ENCODE data around the gene FAM107B.
"Not testable (repeated sequence)": the region's sequence is repeated elsewhere in the genome, so short reads cannot be mapped to it uniquely, and the experiment has no call there.

Gene FAM107B

DNA sequence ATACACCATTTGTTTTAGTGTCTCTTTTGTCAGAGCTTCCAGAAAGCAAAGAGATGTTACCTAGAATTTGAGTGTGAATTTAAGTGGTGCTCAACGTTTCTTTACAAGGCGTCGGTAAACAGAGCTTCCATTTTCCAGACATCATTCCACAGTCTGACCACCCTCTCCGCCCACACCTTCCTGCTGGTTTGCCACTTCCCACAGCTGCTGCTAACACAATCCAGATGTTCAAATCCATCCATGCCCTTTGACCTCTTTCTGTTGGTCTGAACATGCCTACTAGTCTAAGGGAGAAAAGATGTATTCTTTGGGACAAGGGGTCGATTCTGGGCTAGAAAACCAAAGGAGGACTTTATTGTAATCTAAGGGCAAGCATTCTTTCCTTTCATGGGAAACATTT, 86.1 kb downstream of the FAM107B start:
- no peak for DNase-seq

DNA sequence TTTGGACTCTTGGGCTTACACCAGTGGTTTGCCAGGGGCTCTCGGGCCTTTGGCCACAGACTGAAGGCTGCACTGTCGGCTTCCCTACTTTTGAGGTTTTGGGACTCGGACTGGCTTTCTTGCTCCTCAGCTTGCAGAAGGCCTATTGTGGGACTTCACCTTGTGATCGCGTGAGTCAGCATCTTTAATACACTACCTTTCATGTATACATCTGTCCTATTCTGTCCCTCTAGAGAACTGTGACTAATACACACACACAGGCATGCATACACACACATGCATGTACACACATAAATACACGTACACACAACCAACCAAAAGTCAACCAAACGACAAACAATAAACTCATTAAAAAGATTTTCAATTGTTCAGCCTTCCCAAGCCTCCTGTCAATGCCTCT, 86.5 kb downstream of the FAM107B start:
- DNase-seq, result not testable (repeated sequence)

DNA sequence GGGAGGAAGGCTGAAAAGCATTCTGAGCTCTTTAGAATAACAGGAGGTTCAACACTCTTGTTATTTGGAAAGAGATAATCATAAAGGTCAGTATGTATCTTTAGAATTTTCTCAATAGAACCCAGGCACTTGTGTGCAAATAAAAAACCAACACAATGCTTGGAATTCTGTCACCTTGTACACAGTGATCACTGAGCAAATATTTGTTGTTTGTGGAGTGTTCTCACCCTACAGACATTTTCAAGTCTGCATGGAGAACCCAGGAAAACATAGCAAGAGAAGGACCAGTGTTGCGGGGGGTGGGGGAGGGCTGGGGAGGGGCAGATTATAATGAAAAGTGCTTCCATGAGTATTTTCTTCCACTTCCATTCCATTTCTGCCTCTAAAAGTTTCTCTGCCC, 87.4 kb downstream of the FAM107B start:
- DNase-seq, result no peak

DNA sequence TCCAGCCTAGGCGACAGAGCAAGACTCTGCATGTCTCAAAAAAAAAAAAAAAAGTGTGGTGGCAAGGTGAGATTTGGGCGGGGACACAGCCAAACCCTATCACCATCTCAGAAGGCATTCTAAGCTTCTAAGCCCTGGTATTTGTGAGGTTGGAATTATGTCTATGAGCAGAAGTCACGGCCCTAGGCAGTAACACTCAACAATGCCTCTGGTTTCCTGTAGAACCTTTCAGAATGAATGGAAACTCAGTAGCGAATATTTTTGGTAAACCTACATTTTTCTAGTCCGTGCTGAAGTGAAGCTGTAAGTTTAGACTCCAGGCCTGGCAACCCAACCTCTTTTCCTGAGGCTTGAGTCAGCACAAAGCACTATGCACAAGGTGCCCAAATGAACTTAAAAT, 88.3 kb downstream of the FAM107B start:
- no peak for DNase-seq

DNA sequence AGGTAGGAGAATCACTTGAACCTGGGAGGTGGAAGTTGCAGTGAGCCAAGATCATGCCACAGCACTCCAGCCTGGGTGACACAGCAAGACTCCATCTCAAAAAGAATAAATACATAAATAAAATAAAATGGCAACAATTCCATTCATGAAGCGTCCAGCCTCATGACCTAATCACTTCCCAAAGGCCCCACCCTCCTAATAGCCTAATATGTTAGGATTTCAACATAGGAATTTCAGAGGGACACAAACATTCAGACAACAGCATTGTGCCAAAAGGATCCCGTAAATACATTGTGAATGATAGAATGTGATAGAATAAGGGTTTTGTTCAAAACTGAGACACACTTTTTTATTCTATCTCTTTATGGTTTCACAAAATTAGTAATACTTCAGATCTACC, 90.3 kb downstream of the FAM107B start:
- no peak for DNase-seq

DNA sequence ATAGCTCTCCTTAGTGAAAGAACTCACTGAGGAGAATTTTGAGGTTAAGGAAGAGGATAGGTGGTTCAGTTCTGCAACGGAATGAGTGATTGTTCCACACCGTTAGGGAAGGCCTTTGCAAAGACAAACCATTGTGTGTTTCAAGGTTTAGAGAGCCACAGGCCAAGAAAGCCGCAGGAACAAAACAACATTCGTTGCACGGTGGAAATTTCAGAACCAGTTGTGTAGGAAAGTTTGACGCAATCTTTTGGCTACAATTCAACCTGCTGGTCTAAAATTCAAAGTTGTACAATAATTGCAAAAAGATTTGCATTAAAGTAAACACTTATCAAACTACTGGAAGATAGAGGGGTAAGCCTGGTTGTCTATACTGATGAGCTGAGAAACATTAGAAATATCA, 91.4 kb downstream of the FAM107B start:
- DNase-seq, result no peak

DNA sequence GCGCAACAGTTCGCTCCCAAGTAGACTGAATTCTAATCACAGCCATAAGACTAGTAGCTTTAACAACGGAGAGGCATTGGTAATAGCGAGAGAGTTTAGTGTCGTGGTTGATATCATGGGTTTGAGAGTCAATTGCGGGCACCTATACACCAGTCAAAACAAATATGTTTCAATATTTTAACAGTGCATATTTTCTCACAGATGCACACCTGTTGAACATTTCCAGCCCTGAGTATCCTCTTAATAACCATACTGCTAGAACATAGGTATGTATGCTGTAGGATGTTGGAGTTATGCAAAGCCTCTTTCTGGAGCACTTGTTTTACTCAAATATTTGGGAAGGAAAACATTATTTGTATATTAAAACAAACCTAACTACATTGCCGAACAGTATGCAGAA, 92.9 kb downstream of the FAM107B start:
- no peak for DNase-seq

DNA sequence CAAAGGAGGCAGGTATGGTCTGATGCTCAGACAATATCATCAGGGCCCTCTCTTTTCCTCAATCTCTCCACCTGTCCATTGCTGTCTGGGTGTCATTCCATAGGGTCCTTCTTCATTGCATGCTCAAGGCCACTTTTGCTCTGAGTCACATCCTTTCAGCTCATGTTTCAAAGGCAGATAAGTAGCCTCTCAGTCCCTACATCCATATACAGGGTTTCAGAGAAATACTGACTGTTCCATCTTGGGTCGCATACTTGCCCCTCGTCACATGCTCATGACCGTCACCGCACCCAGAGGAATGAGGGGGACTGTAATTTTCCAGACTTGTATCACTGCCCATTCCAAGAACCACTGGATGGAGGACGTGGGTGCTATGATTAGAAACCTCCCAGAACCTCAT, 93.4 kb downstream of the FAM107B start:
- DNase-seq, result no peak

DNA sequence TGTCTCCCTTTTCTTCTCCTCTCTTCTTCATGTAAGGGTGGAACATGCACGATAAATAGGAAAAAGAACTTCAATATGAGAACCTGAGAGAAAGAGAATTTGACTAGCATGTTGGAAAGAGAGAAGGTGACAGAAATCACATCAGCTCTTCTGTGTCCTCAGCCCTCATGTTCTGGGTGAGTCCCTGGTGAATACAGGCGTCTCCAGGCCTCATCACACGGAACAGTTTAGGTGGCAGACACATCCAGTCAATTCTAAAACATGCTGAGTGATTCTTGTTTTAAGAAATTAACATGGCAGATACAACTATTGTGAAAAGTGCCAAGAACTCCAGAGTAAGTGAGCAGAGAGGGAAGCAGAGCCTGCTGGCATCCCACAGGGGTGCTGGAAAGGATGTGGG, 96.1 kb downstream of the FAM107B start:
- no peak for DNase-seq

DNA sequence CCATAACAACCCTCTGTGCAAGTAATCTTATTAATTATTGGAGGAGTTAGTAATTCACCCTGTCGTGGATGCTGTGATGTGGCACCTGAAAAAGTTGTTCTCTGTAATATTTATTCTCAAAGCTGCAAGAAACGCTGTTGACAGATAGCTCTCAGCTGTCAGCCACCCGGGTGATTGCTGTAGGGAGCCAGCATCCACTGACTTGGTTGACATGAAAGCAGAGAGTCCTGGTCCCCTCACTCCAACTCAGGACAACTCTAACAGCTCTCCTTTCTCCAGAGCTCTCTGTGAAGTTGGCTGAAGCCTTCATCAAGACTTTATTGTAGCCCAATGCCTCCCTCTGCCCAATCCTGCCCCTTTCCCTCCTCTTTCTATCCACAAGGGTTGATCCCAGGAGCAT, 98.0 kb downstream of the FAM107B start:
- no peak for DNase-seq

DNA sequence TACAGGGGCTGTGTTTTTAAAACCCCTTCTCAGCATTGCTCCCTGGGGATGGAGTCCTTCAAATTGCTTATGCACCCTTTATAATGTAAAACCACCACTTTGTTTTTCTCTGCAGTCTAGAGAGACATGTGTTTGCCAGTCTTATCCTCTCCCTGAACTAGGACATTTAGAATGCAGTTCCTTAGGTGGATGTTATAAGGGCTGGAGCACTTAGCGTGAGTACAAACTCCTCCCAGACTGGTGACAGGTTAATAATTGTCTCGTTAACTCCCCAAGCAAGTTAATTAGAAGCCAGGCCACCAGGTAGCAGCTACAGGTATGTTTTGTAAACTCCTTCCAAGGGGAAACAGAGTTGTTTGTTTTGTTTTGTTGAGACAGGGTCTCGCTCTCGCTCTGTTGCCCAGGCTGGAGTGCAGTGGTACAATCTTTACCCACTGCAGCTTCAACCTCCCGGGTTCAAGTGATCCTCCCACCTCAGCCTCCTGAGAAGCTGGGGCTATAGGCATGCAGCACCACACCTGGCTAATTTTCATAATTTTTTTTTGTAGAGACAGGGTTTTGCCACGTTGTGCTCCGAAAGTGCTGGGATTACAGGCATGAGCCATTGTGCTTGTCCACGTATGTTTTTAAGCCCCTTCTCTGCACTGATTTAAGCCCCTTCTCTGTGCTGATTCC, 100.2 kb downstream of the FAM107B start:
- no peak for DNase-seq

DNA sequence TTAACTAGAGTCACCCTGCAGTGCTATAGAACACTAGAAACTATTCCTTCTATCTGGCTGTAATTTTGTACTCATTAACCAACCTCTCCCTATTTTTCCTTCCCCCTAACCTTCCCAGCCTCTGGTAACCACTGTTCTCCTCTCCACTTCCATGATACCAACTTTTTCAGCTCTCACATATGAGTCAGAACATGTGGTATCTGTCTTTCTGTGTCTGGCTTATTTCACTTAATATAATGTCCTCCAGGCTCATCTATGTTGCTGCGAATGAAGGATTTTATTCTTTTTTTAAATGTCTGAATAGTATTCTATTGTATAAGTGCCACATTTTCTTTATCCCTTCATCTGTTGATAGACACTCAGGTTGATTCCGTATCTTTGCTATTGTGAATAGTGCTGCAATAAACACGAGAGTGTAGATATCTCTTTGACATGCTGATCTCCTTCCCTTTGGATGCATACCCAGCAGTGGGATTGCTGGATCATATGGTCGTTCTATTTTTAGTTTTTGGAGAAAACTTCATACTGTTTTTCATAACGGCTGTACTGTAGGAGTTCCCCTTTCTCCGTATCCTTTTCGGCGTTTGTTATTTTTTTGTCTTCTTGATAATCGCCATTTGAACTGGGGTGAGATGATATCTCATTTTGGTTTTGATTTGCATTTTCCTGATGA, 101.4 kb downstream of the FAM107B start:
- DNase-seq, result no peak

DNA sequence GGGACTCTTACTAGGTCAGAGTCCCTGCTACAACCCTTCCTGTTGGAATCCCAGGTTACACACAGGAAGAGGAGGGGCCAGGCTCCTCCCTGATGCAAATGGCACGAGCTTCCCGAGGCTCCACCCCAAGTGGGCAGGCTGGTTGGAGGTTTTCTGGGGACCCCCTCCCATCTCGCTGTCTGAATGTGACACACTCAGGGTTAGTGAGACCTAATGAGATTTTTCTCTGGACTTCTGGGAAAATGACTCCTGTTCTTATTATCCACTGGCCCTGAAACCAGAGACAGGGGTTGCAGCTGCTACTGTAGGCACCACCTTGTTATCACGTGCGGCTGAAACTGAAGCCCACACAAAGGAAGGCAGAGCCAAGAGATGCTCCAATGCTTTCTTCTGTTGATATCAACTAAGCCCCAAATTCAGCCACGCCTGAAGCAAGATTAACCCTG, 103.3 kb downstream of the FAM107B start:
- no peak for DNase-seq

DNA sequence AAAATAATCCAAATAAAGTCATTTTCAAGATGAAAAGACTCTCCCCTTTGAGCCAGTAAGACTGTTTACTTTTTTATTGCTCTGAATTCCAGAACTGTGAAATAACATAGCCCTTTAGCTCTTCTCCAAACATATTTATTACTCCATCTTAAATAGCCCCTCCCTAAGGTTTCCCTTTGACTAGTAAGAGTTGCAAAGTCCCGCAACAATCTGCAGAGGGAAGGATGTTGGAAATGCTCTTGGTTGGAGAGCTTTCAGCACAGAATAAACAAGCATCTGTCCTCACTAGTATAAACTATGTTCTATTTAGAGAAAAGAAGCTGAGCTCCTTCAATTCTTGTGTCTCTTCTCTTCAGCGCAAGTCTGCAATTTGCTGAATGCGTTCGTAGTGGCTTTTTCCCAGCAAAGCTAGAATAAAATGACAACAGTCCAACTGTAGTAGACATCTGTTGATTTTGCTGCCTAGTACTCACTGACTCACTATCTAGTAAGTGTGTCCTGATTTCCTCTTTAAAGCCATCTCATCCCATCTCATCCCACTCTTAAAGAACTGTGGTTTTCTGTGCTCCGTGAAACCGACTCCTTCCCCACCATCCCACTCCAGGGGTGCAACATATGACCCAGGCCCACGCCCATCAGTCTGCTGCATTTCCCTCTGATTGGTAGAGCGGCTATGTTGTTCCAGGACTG, 104.0 kb downstream of the FAM107B start:
- no peak for DNase-seq

DNA sequence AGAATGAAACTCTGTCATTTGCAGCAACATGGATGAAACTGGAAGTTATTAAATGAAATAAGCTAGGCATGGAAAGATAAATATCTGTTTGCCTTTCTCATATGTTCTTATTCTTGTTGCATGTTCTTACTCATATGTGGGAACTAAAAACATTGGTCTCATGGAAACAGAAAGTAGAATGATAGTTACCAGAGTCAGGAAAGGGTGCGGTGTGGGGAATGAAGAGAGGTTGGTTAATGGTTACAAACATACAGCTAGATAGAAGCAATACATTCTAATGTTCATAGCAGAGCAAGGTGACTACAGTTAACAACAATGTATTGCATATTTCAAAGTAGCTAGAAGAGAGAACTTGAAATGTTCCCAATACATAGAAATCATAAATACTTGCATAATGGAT, 105.1 kb downstream of the FAM107B start:
- DNase-seq, result no peak

DNA sequence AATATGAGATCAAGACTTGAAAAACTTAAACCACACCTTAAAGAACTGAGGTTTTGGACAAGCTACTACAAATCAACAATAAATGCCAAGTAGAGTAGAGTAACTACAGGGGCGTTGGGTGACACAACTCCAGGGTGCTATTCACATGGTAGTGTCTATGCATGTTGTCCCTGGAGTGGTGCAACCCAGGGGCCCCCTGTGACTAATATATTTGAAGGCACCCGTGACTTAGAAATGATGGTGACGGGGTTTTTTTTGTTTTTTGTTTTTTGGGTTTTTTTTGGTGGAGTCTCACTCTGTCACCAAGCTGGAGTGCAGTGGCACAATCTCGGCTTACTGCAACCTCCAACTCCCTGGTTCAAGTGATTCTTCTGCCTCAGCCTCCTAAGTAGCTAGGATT, 106.9 kb downstream of the FAM107B start:
- DNase-seq, result no peak

DNA sequence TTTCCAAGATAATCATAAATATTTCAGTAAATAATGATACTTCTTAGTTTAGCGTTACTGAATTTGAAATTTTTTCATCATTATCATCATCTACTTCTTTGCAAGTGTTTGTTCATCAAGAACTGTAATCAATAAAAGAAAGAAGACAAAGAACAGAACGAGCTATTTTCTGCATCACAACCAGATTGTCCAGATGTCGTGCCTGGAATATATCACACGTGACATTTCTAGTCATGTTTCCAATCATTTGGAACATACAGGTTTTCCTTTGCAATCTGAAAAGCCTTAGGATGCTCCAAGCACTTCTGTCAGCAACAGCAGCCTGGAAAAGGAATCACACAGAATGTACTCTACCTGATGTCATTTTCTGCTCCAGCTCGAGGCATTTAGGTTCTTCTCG, 107.4 kb downstream of the FAM107B start:
- no peak for DNase-seq

DNA sequence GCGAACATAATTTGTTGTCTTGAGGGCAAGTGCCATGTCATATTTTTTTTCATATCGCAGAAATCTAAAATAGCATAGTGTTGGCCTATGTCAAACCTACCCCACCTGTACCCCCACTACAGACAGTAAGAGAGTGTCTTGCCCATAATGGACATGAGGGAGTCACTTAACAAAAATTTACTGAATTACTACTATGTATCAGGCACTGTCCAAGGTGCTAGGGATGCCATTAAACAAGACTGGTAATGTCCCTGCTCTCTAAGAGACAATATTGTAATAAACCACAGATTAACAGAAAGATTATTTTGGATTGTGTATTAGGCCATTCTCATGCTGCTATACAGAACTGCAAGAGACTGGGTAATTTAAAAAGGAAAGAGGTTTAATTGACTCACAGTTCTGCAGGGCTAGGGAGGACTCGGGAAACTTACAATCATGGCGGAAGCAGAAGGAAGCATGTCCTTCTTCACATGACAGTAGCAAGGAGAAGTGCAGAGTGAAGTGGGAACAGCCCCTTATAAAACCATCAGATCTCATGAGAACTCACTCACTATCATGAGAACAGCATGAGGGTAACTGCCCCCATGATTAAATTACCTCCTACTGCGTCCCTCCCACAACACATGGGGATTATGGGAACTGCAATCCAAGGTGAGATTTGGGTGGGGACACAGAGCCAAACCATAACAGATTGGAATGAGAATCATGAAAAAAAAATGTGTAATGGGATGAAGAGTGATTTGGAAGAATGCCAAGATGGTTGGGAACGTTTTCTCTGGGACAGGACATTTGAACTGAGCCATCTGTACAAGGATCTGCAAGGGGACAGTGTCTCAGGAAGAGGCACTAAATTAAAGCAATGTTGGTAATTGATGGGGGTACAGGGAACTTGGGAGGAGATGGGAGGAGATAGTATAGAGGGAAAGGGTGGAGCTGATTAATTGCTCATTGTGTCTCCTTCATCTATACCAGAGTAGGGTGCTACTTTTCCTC, 108.5 kb downstream of the FAM107B start:
- no peak for DNase-seq

DNA sequence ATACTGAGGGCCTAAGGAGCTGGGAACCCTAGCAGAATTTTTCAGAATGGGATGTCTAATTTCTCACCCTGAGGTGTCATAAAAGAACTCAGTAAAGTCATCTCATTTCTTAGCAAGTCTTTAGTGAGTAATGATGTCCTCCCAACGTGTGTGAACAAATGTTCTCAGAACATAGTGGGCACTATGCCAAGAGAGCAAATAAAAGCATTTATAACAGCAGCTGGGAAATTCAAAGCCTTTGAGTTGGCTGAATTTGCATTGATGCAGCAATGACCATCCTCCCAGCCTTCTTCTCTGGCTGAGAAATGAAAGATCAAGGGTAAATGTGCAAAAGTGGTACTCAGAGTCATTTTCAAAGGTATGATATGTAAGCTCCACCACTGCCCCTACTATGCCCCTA, 109.4 kb downstream of the FAM107B start:
- DNase-seq, result peak; percentile 58

DNA sequence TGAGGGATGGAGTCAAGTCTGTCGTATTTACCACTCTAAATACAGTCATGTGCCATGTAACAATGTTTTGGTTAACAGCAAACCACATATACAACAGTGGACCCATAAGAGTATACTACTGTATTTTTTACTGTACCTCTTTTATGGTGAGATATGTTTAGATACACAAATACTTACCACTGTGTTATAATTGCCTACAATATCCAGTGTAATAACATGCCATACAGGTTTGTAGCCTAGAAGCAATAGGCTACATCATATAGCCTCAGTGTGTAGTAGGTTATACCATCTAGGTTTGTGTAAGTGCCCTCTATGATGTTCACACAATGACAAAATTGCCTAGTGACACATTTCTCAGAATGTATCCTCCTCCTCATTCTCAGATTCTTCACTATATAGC, 110.4 kb downstream of the FAM107B start:
- no peak for DNase-seq

DNA sequence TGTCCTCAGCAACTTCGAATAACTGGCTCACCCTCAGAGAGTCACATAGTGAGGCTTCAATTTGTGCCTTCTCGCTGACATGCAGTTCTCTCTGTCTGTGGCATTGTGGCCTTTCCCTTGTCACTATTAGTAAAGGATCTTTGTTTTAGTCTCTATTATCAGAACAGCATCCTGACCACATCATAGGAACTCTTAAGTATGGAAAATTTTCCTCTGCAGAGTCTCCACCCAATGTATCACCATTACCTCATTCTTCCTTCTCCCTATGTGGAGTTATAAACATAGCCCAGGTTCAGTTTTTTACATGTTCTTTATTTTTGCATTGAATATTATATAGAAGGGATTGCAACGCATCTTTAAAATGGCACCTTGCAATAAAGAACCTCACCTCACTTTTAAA, 112.9 kb downstream of the FAM107B start:
- no peak for DNase-seq

DNA sequence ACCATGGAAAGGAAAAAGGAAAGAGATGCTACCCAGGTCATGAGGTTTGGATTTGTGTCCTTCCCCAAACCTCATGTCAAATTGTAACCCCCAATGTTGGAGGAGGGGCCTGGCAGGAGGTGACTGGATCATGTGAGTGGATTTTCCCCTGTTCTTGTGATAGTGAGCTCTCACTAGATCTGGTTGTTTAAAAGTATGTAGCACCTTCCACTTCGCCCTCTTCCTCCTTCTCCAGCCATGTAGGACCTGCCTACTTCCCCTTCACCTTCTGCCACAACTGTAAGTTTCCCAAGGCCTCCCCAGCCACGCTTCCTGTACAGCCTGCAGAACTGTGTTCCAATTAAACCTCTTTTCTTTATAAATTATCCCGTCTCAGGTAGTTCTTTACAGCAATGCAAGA, 113.9 kb downstream of the FAM107B start:
- no peak for DNase-seq

DNA sequence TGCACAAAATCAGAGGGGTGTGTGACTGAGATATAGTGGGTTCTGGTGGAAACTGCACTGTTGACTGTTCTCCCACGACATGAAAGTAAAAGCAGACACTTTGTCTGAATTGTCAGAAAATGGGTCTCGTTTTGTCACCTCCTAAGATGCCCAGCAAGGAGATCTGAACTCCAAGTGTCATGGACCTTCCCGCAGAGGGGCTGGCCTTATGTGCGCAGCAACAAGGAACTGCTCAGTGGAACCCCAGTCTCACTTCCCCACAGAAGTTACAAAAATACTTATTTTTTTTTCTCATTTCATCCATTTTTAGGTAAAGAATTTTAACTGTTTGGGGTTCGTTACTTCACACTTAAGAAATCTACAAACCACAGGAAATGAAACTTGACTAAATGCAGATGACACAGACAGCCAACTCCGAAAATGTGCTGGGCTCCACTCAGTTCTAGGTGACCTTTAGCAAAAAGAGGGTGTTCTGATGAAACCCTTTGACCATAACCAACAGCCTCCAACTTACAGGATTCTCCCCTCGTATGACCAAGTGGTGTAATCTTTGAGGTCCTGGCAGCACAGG, 115.0 kb downstream of the FAM107B start:
- no peak for DNase-seq
